LNCaP clone FGC (cell line): ENCODE results near the gene SLC25A47.

Experiments
- DNase-seq: peaks from one replicate; pipeline ENCODE4 v3.0.0-alpha.2; 2011; ENCODE audit warnings: low read depth
- H3K4me3 ChIP-seq: 2 replicates; pipeline ENCODE4 v1.5.1; 2011; ENCODE audit warnings: mild to moderate bottlenecking, low read depth, low read length, control low read depth
- CTCF ChIP-seq: IDR thresholded peaks from 2 replicates; pipeline ENCODE4 v1.5.1; 2012; ENCODE audit warnings: mild to moderate bottlenecking; ENCODE audit not compliant: control insufficient read depth, insufficient read depth; ENCODE audit errors: extremely low read depth

The SLC25A47 gene

GRCh38 chr14:100365741-100366140 lies 42.6 kb downstream of the SLC25A47 start:
- DNase-seq = no peak
- no peak overlapping the region for H3K4me3 ChIP-seq
- TF ChIP-seq CTCF = no peak

- no peak overlapping the region for H3K4me3 ChIP-seq
- DNase-seq = no peak
- TF ChIP-seq CTCF = no peak
Measured at GRCh38 chr14:100369019-100369418, 45.9 kb downstream of the SLC25A47 start.

GRCh38 chr14:100370003-100370402 lies 46.9 kb downstream of the SLC25A47 start:
- no peak for TF ChIP-seq CTCF
- DNase-seq = no peak
- no peak overlapping the region for H3K4me3 ChIP-seq

GRCh38 chr14:100371773-100372172 lies 48.6 kb downstream of the SLC25A47 start:
- H3K4me3 ChIP-seq = no peak overlapping the region
- no peak for DNase-seq
- TF ChIP-seq CTCF = no peak

GRCh38 chr14:100372357-100373048 lies 49.4 kb downstream of the SLC25A47 start:
- TF ChIP-seq CTCF = no peak
- DNase-seq = no peak
- no peak overlapping the region for H3K4me3 ChIP-seq

GRCh38 chr14:100374270-100374669 lies 51.1 kb downstream of the SLC25A47 start:
- TF ChIP-seq CTCF = no peak
- no peak for DNase-seq
- H3K4me3 ChIP-seq = no peak overlapping the region

GRCh38 chr14:100374876-100375265 lies 51.7 kb downstream of the SLC25A47 start:
- no peak for TF ChIP-seq CTCF
- no peak for DNase-seq
- peak overlapping the region; percentile 98 for H3K4me3 ChIP-seq
